Anterior cingulate cortex (tissue), 58 donors: ENCODE data around the gene DENND1A.
A peak's percentile ranks its signal among the peaks of the same experiment; 100 is the strongest.

ENCODE experiments used
- DNase-seq, 58 donors: peaks; one replicate each; lab custom pipeline; 2025; lab: John Stamatoyannopoulos, UW

Gene DENND1A

GRCh38 chr9:123604861-123605260 is 325.1 kb downstream of the DENND1A start:
- DNase-seq: no peak

DNA sequence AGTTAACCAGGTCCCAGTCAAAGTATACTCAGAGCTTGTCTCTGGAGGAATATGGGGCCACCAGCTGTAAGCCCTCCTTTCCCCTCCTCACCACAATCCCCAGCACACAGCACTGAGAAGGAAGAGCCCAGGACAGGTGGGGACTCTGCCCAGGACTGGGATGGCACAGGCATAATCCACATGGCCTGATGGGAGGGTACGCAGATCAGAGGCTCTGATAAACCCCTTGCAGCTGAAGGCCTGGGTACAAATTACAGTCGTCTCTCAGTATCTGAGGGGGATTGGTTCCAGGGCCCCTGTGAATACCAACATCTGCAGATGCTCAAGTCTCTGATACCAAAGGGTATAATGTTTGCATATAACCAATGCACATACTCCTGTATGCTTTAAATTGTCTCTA is 328.1 kb downstream of the DENND1A start:
- DNase-seq: no peak

- no peak for DNase-seq
These were observed 330.1 kb downstream of the DENND1A start for GRCh38 chr9:123599781-123600180.

DNA sequence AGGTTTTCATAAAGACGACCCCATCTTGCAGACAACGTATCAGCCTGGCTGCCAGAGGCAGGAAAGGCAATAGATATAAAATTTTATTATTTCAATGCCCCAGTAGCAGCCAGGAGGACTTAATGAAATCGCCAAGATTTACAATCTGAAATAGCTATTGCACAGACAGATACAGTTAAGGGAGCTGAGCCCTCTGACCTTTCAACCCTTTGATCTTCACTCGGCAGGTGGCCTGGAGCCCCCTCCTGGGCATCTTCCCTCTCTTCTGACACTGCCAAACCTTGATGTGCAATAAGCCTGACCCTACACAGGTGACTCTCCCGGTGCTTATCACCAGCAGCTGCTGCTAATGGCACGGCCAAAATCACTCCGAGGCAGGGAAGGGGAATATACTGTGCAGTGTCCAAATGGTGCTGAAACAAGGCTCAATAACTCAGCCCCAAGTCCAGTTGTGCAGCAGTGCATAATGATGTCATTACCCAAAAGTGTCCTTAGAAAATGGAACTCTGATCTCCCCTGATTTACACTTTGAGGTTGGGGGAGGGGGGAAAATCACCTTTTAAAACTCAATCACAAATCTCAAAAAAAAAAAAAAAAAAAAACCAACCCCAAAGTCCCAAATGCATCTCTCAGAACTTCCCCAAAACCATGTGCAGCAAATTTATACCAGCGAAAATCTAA is 331.9 kb downstream of the DENND1A start:
- DNase-seq: no peak

- no peak for DNase-seq
These were observed 332.9 kb downstream of the DENND1A start for GRCh38 chr9:123597048-123597447.

DNA sequence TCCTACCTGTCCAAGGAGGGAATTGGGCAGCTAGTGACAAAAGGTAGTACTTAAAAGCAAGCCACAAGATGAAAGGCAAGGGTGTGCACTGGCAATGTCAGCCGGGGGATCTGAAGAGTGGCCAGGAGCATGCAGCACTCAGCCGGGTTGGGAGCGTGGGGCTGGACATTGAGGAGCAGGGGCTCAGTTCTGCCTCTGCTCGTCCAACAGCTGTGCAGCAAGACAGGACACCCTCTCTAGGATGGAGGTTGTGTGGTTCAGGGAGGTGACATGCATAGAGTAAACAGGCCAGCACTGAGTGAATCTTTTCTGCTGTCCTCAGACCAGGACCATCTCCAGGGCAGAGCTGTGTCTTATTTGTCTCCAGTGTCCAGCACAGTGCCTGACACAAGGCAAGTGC is 338.6 kb downstream of the DENND1A start:
- no peak for DNase-seq

GRCh38 chr9:123590499-123590898 is 339.4 kb downstream of the DENND1A start:
- DNase-seq: no peak

GRCh38 chr9:123589361-123590239 is 340.3 kb downstream of the DENND1A start:
- DNase-seq: peak in 6 of 58 donors; percentile 2 to 10 (median 6)

DNA sequence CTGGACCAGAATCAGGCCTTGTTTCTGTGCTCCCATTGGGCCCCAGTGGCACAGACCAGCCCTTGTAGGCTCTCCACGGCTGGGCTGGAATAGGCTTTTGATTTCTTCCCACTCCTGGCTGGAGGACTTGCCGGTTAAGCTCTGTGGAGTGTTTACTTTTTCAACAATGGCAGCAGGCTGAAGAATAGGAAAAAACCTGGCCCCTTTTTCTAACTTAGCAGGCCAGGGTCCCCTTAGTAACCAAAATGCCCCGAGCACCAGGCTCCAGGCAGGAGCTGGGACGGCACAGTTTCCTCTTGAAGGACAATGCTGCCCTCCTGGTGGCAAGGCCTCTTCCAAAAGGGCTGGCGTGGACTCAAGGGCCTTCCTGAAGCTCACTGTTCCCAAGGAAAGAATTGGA is 343.7 kb downstream of the DENND1A start:
- peak in 49 of 58 donors; percentile 11 to 96 (median 71) for DNase-seq

DNA sequence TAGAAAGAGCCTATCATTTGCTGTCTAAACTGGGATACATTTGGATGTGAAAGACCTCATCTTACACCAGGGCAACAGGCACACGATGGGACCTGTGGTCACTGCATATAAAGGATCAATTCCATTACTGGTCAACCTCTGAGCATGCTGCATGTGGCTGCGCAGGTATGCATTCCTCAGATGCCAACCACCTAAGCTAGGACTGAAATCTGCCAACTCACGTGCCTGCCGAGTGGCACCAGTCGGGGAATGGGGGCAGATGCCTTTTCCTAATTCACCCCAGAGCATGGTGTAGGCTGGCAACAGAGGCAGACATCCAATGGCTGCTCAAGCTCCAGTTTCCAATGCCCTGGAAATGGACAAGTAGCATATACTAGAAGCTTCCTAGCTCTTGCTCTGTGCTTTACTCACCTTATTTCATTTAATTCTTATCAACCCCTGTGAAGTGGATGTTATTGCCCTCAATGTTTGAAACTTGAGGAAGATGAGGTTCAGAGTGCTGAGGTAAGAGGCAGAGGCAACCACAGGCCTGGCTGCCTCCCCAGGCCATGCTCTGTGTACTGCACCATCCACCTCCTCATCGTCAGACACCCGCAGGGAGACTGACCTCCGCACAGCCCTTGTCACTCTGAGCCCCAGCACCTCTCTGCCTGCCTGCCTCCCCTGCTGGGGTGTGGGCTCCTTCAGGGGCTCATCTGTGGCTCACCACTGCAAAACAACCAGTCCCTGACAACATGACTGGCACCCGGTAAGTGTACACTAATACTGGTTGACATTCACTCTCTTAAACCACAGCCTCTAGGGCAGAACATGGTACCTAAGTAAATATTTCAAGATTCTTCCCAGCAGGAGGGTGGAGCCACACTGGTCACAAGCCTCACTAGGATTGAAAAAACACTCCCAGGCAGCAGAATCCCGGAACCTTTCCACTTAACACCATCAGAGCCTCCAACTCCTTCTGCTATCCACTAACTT is 345.4 kb downstream of the DENND1A start:
- DNase-seq: no peak

GRCh38 chr9:123583646-123584045 is 346.3 kb downstream of the DENND1A start:
- no peak for DNase-seq

DNA sequence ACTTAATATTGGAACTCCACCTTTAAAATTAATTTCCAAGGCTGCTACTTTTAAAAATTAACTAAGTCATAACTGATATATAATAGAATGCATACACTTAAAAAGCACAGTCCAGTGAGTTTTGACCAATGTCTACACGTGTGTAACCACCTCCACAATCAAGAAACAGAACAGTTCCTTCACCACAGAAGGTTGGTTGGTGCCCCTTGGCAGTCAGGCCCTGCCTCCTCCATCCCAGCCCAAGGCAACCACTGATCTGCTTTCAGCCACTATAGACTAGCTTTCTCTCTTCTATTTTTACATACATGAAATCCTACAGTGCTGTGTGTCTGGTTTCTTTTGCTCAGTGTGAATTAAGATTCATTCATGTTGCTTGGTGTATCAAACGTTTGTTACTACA is 358.7 kb downstream of the DENND1A start:
- DNase-seq: no peak

GRCh38 chr9:123568691-123569688 is 360.9 kb downstream of the DENND1A start:
- peak in 1 of 58 donors; percentile 29 for DNase-seq

DNA sequence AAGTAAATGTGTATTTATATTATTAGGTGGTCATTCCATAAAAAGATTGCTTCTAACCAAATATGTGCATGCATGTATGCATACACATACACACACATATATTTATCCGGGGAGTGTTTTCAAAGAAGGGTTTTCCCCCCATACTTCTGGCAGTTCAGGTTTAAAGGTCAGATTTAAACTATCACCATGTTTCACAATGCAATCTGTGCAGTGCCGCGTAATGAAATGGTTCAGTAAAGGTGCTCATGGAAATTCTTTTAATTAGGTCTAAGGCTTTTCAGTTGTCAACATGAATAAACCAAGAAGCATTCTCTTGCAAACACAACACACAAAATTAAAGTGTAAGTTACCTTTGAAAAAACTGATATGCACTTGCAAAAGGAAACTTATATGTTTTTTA is 362.9 kb downstream of the DENND1A start:
- no peak for DNase-seq

GRCh38 chr9:123564652-123565051 is 365.3 kb downstream of the DENND1A start:
- DNase-seq: no peak

DNA sequence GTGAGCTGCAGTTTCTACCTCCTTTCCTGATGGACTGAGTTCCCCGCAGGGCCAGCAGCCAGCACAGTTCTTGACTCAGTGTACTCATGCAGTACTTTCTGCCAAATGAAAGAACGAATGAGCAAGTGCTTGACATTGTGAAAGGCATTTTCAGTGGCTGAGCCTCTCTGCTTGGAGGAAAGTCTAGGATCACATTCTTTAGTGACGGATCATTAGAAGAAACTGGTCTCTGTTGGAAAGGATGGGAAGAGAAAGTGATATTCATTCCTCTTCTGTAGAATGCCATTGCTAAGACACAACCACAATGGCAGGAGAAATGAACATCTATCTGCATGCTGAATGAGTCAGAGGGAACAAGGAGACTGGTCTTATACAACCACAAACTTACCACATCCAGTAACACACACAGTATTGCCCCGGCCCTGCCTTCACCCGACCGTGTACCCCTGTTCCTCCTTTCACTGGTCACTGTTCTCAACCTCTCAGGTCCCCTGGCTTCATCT is 367.0 kb downstream of the DENND1A start:
- peak in 23 of 58 donors; percentile 12 to 71 (median 32) for DNase-seq

DNA sequence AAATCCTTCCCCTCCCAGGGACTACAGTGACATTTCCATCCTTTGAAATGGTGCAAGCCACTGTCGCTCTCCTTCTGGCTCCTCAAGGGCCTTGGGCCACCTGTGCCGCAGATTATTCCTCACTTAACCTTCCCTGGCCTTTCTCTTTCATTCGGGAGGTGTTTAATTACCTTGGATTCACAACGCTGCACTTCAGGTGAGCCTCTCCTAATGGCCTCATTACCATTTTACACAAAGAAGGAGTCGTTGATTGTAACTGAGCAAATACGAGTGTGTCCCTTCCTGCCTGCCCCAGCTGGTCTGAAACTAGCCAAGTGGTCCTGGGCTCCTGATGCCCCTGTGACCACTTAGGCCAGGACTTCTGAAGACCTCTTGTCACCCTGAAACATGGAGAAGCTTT is 368.9 kb downstream of the DENND1A start:
- DNase-seq: no peak

GRCh38 chr9:123556464-123557435 is 373.2 kb downstream of the DENND1A start:
- DNase-seq: no peak
